OCI-LY7 (cell line): Measurements from ENCODE around the gene UVRAG. TPM values are rescaled to one million over a fixed set of nuclear protein-coding genes. Genes with fewer than 3 reads are reported as not detected.
A peak's percentile ranks its signal among the peaks of the same experiment; 100 is the strongest.

Experiments
- BruUV-seq: library from RNA; stranded (reverse); fragments of 400-500 nt; replicated peaks from 2 replicates; lab custom pipeline; 2021; lab: Mats Ljungman, UMichigan
- CTCF ChIA-PET: fragments of 300-600 bp; sonication (Branson Sonifier 250); formaldehyde crosslinking; loops from one replicate; lab custom pipeline; 2022; ENCODE audit warnings: antibody characterized with exemption; ENCODE audit not compliant: unreplicated experiment; lab: Charles Lee
- POLR2A ChIA-PET: fragments of 300-600 bp; sonication (Branson Sonifier 250); formaldehyde crosslinking; loops from one replicate; lab custom pipeline; 2022; ENCODE audit warnings: antibody characterized with exemption; lab: Charles Lee
- DNase-seq: peaks from one replicate; pipeline ENCODE4 v3.0.0-alpha.2; 2015; ENCODE audit warnings: low spot score
- H2AFZ ChIP-seq: fragments of 200-600 bp; sonication (generic), shearing (Covaris generic); 2 replicates; pipeline ENCODE4 v1.6.1; 2014; ENCODE audit warnings: mild to moderate bottlenecking, antibody characterized with exemption, low read length, moderate library complexity
- H3K27ac ChIP-seq: fragments of 200-600 bp; sonication (generic); 2 replicates; pipeline ENCODE4 v1.5.1; 2014; ENCODE audit warnings: mixed run types, low read depth, mild to moderate bottlenecking, moderate library complexity, low read length, inconsistent platforms; ENCODE audit not compliant: poor library complexity, severe bottlenecking
- H3K36me3 ChIP-seq: fragments of 200-600 bp; sonication (generic); 2 replicates; pipeline ENCODE4 v1.6.1; 2014; ENCODE audit warnings: mild to moderate bottlenecking, antibody characterized with exemption, low read length, moderate library complexity, mixed read lengths; ENCODE audit not compliant: insufficient read depth
- H3K4me1 ChIP-seq: fragments of 200-600 bp; sonication (generic); 2 replicates; pipeline ENCODE4 v1.5.1; 2014; ENCODE audit warnings: mild to moderate bottlenecking, low read length; ENCODE audit not compliant: insufficient read depth, poor library complexity, severe bottlenecking
- H3K4me2 ChIP-seq: fragments of 200-600 bp; sonication (generic); 2 replicates; pipeline ENCODE4 v1.6.1; 2014; ENCODE audit warnings: mild to moderate bottlenecking, low read length
- H3K4me3 ChIP-seq: fragments of 200-600 bp; sonication (generic); 2 replicates; pipeline ENCODE4 v1.5.1; 2014; ENCODE audit warnings: mild to moderate bottlenecking, low read depth, low read length; ENCODE audit not compliant: poor library complexity, severe bottlenecking
- H3K79me2 ChIP-seq: fragments of 200-600 bp; sonication (generic); 2 replicates; pipeline ENCODE4 v1.6.1; 2016; ENCODE audit warnings: low read depth, mild to moderate bottlenecking, low read length, moderate library complexity, mixed read lengths; ENCODE audit not compliant: insufficient read depth
- H3K9me2 ChIP-seq: fragments of 200-600 bp; sonication (generic); 2 replicates; pipeline ENCODE4 v1.6.1; 2016; ENCODE audit warnings: mild to moderate bottlenecking, low read length, mixed read lengths; ENCODE audit not compliant: insufficient read depth
- H3K9me3 ChIP-seq: fragments of 200-600 bp; sonication (generic); 2 replicates; pipeline ENCODE4 v1.6.1; 2014; ENCODE audit warnings: mild to moderate bottlenecking, mixed run types, low read length, mixed read lengths
- H4K20me1 ChIP-seq: fragments of 200-600 bp; sonication (generic); 2 replicates; pipeline ENCODE4 v1.6.1; 2014; ENCODE audit warnings: mild to moderate bottlenecking, antibody characterized with exemption, low read length, moderate library complexity, mixed read lengths; ENCODE audit not compliant: insufficient read depth
- CTCF ChIP-seq: fragments of 200-600 bp; sonication (generic); conservative IDR thresholded peaks from 2 replicates; pipeline ENCODE4 v1.5.1; 2014; ENCODE audit warnings: mild to moderate bottlenecking, antibody characterized with exemption, low read length, moderate library complexity, mixed read lengths
- EZH2phosphoT487 ChIP-seq: fragments of 200-600 bp; sonication (generic); IDR thresholded peaks from 2 replicates; pipeline ENCODE4 v1.6.1; 2018; ENCODE audit warnings: low read depth, borderline replicate concordance, mild to moderate bottlenecking, mixed run types, antibody characterized with exemption, low read length, moderate library complexity, mixed read lengths
- intact Hi-C: fragments of 100-400 bp; cut with micrococcal nuclease; formaldehyde crosslinking; loops from one replicate; pipeline ENCODE4 v1.10.0; 2022; ENCODE audit not compliant: unreplicated experiment
- total RNA-seq, 2 experiments: library from RNA; depleted of rRNA in 1 of 2; stranded (reverse); fragments of >200 nt in 1 of 2; shearing (Covaris generic) in 1 of 2; gene quantifications; 2 replicates each; pipeline ENCODE4 v1.2.3, GENCODE V29; 2014 to 2022

UVRAG gene
- total RNA-seq, 2 experiments from 2014 or later: 43.7 to 73.3 TPM

GRCh38 chr11:75939992-75940391 is 125.0 kb downstream of the UVRAG start:
- peak overlapping the region; percentile 19; the same call in 1 of the 2 replicates for H3K4me2 ChIP-seq
- no peak for DNase-seq
- intact Hi-C loops: no loop called here
- 0 out of 2 replicates have a peak, but pooled peaks cover 7% of the 10 kb centered on the region for H3K79me2 ChIP-seq
- H3K4me1 ChIP-seq: peaks cover 20% of the 10 kb centered on the region
- no peak overlapping the region for H3K27ac ChIP-seq
- ChIA-PET CTCF (no interaction called here), POLR2A (no interaction called here)
- H4K20me1 ChIP-seq: peaks cover 10% of the 10 kb centered on the region; the same call in 1 of the 2 replicates
- no TSS peak for BruUV-seq
- H2AFZ ChIP-seq: no peak overlapping the region
- H3K36me3 ChIP-seq: peaks cover 18% of the 10 kb centered on the region; the same call in 1 of the 2 replicates
- TF ChIP-seq CTCF (no peak), EZH2phosphoT487 (no peak)
- H3K4me3 ChIP-seq: no peak overlapping the region
- no peaks in the 10 kb centered on the region for H3K9me2 ChIP-seq
- H3K9me3 ChIP-seq: no peaks in the 10 kb centered on the region

GRCh38 chr11:75940911-75941310 is 125.9 kb downstream of the UVRAG start:
- DNase-seq: no peak
- ChIA-PET POLR2A (interaction anchor here (0.5 kb wide), 1 partner anchor 134 kb away, joined by 3 read pairs; no protein-coding TSS in a partner anchor), CTCF (no interaction called here)
- 0 out of 2 replicates have a peak, but pooled peaks cover 7% of the 10 kb centered on the region for H3K79me2 ChIP-seq
- no peak overlapping the region for H2AFZ ChIP-seq
- H3K36me3 ChIP-seq: peaks cover 14% of the 10 kb centered on the region; the same call in 1 of the 2 replicates
- no peak overlapping the region for H3K27ac ChIP-seq
- no peak for TF ChIP-seq CTCF
- TF ChIP-seq EZH2phosphoT487: no peak
- H3K9me2 ChIP-seq: no peaks in the 10 kb centered on the region
- H3K9me3 ChIP-seq: no peaks in the 10 kb centered on the region
- peaks cover 10% of the 10 kb centered on the region; the same call in 1 of the 2 replicates for H4K20me1 ChIP-seq
- BruUV-seq: no TSS peak
- H3K4me2 ChIP-seq: no peak overlapping the region
- H3K4me3 ChIP-seq: no peak overlapping the region
- intact Hi-C loops: no loop called here
- peaks cover 20% of the 10 kb centered on the region for H3K4me1 ChIP-seq

GRCh38 chr11:75944515-75944914 is 129.5 kb downstream of the UVRAG start:
- intact Hi-C loops: no loop called here
- Histone ChIP-seq H3K79me2 (no peaks in the 10 kb centered on the region), H3K36me3 (peaks cover 5% of the 10 kb centered on the region; the same call in 1 of the 2 replicates), H3K4me1 (peaks cover 19% of the 10 kb centered on the region), H3K4me2 (no peak overlapping the region), H3K27ac (no peak overlapping the region), H3K9me2 (no peaks in the 10 kb centered on the region), H3K4me3 (no peak overlapping the region), H2AFZ (no peak overlapping the region), H4K20me1 (peaks cover 10% of the 10 kb centered on the region; the same call in 1 of the 2 replicates), H3K9me3 (no peaks in the 10 kb centered on the region)
- BruUV-seq: no TSS peak
- POLR2A ChIA-PET: interaction anchor here (0.8 kb wide), 1 partner anchor 19 kb away, joined by 4 read pairs; no protein-coding TSS in a partner anchor
- no peak for DNase-seq
- TF ChIP-seq EZH2phosphoT487: no peak
- CTCF ChIA-PET: no interaction called here
